HG02852 (cell line): ENCODE data around the gene TTR.

ENCODE experiments used
- ATAC-seq: cut with Tn5 transposase; IDR thresholded peaks from one replicate; pipeline ENCODE4 v1.9.1; 2021; ENCODE audit warnings: mild to moderate bottlenecking, moderate library complexity; ENCODE audit not compliant: unreplicated experiment

Gene TTR

DNA sequence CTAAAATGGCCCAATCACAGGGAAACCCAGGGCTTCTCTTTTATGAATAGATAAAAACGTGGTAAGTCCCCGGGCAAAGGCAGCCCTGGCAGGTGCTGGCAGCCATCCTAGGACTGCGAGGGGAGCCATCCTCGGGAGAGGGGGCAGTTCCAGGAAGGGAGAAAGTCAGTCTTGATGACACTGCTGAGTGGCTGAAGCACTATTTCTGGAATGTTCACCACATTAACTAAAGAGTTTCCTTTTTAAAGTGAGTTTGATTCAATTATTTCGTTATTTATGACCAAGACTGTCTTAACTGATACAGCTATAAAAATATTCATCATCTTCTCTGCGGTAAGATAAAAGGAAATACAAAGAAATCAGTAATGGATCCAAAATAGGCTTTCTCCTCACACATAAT is 20.4 kb downstream of the TTR start:
- no peak for ATAC-seq

DNA sequence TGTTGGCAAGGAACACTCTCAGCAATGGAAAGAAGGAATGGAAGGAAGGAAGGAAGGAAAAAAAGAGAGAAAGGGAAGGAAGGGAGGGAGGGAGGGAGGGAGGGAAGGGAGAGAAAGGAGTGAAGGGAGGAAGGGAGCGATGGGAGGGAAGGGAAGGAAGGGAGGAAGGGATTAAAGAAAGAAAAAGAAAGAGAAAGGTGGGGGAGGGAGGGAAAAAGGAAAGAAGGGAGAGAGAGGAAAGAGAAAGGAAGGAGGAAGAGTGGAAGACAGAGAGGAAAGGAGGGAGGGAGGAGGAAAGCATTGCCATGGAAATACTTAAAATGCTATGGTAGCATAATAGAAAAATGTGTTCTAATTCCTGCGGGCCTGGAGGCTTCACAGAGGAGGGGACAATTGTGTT is 22.4 kb downstream of the TTR start:
- ATAC-seq = no peak

- no peak for ATAC-seq
Observed at GRCh38 chr18:31616586-31616985, 24.9 kb downstream of the TTR start.

DNA sequence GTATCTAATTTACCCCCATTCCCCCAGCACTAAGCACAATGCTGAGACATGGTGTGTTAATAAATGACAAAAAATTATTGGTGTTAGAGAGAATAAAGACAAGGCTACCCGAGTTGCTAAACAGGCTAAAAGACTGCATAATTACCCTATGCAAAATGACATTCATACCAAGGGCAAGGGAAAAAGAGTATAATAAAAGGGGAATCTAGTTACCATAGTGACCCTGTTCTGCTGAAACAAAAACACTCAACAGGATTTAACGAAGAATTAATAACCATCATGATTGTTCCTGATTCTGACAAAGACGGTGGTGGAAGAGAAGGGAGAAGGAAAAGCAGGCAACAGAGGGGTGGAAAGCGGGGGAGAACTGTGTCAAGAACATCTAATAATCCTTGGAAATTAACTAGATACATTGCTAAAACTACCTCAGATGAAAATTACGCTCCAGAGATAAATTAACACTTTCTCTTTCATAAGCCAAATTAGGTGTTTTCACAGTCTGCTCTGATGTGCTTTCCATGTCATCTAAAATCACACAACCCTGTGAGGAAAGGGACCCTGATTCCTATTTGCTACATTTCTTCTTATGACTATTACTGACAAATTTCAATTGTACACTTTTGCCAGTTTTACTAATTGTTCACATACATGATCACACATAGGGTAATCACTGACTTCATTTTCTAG is 25.5 kb downstream of the TTR start:
- ATAC-seq = no peak

DNA sequence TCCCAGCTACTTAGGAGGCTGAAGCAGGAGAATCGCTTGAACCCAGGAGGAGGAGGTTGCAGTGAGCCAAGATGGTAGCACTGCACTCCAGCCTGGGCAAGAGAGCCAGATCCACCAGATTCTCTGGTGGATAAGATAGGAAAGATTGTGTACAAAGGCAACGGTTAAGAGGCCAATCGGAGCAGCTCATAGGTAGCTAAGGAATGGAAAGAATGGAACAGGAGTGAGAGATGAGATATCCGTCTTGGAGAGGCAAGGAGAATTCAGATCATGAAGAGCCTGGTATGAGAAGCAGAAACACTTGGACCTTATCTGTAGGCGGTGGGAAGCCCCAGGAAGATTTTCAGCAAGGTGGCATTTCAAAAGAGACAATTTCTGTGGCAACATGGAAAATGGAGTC is 27.1 kb downstream of the TTR start:
- ATAC-seq = no peak

GRCh38 chr18:31619291-31619690 is 27.6 kb downstream of the TTR start:
- no peak for ATAC-seq

DNA sequence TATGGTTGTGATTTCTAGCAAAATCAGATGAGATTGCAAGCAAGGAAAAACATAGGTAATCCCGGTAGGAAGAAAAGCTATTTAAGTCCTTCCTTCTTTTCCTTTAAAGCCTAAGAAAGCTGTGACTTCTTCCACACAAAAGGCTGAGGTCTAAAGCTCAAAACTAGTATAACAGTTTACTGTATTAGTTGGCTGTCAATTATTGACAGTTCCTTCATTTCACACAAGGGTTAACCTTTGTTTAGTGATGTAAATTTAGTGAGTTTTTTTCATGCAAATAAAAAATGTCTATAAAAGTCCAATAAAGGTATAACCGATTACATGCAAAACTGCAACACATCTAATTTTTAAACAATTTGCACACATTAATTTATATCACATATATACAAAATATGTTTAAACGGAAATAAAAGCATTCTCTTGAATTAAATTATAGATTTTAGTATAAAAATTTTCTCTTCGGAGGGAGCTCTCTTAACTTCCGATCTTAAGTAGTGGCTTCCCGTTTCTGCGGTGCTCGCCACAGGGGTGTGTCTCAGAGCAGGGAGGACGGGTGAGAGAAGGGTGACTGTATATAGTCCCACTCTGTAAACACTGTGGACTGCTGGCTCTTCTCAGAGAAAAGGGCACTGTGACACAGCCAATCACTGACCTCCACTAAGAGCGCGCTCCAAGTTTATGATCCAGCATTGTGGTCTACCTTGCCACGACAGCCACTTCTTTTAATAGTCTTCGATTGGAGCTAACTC is 33.4 kb downstream of the TTR start:
- ATAC-seq = no peak

DNA sequence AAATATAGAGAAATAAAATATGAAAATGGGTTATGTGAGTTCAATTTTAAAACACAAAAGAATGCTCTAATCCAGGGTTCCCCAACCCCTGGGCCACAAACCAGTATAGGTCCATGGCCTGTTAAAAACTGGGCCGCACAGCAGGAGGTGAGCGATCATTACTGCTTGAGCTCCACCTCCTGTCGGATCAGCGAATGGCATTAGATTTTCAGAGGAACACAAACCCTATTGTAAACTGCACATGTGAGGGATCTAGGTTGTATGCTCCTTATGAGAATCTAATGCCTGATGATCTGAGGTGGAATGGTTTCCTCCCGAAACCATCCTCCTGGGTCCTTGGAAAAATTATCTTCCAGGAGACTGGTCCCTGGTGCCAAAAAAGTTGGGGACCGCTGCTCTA is 34.7 kb downstream of the TTR start:
- ATAC-seq = no peak

DNA sequence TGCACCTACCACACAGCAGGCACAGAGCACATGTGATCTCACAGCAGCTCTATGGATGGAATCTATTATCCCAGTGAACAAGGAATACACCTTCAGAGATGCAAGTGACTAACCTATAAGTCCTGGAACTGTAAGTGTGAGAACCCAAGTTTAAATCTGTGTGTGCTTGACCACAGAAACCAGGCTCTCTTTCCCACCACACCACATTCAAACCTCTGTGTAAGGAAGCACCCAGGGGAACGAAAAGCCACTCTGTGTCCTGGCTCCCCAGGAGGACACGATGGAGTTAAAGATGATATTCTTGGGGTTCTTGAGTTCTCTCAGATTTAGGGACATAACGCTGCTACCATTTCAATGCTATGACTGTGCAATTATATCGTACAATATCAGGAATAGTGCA is 38.9 kb downstream of the TTR start:
- no peak for ATAC-seq

DNA sequence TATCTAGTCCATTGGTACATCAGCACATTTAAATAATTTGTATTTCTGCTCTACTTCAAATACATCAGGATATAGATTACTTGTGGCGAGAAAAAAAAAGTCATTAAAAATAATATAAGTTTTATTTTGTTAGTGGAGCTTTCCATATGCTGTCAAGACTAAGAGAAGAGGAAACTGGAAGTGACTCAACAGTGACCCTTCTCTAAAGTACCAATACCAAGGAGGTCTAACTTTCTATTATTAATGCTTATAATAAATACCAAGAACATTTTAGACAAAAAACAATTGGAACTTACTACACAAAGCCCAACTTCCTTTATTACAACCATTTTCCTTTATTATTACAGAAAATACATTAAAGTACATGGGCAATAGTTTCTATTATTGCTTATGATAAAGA is 39.8 kb downstream of the TTR start:
- ATAC-seq = no peak

GRCh38 chr18:31632356-31632755 is 40.7 kb downstream of the TTR start:
- ATAC-seq = no peak

- ATAC-seq = peak; percentile 12
Observed at GRCh38 chr18:31633392-31634330, 42.0 kb downstream of the TTR start.

DNA sequence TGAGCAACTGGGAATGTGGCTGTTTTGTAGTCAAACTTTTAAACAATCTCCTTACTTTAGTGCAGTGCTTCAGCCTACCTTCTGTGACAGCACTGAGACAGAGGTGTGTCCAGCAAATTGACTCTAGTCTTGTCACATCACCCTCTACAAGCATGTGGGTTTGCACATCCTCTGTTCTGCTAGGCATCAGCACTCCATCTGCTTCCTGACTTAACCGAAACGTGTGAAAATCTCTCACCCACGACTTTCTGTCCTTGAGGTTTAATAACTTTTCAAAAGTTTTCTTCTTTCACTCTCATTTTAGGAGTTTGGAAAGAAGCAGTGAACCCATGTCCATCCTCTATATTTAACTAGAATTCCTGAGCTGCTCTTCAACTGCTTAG is 42.6 kb downstream of the TTR start:
- peak; percentile 99 for ATAC-seq

GRCh38 chr18:31636387-31636786 is 44.7 kb downstream of the TTR start:
- ATAC-seq = no peak

DNA sequence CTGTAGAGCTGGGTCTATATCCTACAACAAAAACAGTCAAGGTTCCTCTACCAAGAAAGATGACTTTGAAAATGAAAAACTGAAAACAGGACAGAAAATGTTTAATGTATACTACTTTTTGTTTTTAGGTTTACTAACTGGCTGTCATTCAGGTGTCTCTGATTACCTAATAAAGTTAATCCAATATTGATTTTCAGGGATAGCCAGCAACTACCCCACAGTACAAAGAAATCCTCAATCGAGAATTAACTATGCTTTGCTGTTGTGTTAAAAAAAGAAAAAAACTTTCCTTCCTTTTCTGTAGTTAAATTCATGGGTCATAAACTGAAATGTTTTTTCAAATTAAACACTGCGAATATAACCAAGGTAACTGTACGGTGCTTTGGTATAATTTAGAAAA is 45.8 kb downstream of the TTR start:
- ATAC-seq = no peak

GRCh38 chr18:31643003-31643402 is 51.3 kb downstream of the TTR start:
- ATAC-seq = no peak

DNA sequence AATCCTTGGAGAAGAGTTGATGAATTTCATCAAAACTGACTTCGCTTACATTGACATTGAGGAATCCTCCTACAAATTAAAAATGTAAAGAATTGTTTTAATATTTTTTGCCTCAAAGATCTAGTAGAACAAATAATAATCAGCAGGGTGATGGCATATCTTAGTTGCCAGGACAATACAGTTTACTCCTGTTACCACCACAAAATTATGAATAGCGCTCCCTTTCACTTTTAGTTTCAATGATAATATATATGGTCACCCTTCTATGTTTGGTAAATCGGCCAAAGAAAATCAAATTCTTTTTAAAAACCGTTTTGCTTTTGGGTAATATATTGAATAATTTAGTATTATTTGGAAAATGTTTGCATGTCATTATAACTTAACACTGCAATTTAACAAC is 53.7 kb downstream of the TTR start:
- no peak for ATAC-seq

DNA sequence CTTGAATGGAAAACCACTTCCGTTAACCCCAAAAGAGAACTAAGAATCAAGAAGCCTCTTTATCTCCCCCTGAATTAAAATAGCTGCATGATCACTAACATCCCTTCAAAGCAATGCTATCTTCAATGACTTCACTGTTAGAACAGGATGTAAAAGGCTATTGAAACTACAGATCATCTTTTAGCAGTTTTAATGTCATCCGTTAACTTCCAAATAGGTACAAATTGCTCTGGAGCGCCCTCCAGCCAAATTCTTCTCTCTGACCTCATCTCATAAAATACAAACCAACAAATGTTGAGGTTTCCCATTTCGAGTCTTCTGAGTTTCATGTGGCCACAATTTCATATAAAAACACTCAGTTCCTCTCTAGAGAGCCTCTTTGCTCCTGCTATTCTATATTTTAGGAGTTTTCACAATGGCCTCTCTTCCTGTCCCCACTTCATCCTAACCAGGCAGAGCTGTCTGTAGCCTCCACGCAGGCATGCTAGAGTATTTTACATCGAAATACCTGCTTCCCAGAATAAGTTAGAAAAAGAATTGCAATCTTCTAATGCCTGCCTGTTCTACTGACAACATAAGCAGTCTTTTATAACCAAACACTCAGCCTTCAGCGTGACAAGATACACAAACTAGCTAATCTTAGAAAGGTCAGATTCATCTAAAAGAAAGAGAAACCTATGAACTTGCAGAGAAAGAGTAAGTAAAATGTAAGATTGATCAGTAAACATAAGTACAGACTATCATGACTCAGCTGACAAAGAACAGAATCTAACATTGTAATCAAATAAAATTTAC is 54.9 kb downstream of the TTR start:
- peak; percentile 17 for ATAC-seq

GRCh38 chr18:31647127-31647753 is 55.6 kb downstream of the TTR start:
- no peak for ATAC-seq
